ENCODE measurements around the gene MYPN. TPM values are rescaled to one million over a fixed set of nuclear protein-coding genes. Genes with fewer than 3 reads are reported as not detected.
A peak's percentile ranks its signal among the peaks of the same experiment; 100 is the strongest.
"Not testable (repeated sequence)": the region's sequence is repeated elsewhere in the genome, so short reads cannot be mapped to it uniquely, and the experiment has no call there.

The MYPN gene
- total RNA-seq: 1 to 10 TPM in 1 of 2 donors, under 1 TPM in 1; 0.23 to 2.5 TPM
- long read RNA-seq, donor 1: 0 reads
- long read RNA-seq, donor 2: 0 reads

DNA sequence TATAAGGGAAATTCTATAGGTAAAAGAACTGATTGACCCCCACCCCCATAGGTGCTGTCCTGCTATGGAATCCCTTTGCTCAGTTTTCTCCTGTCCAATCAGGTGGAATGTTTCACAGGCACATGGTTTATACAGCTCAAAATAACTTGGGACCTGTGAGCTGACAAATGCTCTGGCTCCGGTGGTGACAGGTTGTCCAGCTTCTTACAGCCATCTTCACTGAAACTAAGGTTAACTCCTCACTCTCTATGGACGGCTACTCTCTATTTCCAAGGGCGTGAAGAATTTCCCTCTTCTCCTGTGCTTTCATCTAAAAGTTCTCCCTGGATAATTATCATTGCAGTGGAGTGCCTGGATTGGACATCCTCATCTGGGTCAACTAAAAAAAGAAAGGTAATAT lies at the start of gene MYPN:
TSS of gene MYPN (plus strand) at position 158 of the 400 bp plus-strand sequence. CDS start 11,951 bp downstream, outside the sequence.
- intact Hi-C loops (cut with DNase I): no loop called here
- no peak for DNase-seq (ENCODE audit: low spot score)

GRCh38 chr10:68067029-68067428 lies 42.3 kb upstream of the MYPN start:
- no peak for DNase-seq (ENCODE audit: low spot score)
- intact Hi-C loops (cut with DNase I): no loop called here

- intact Hi-C loops (cut with DNase I): no loop called here
- DNase-seq (ENCODE audit: low spot score): no peak
These were observed 41.8 kb upstream of the MYPN start for GRCh38 chr10:68067508-68067907.

GRCh38 chr10:68073631-68074030 lies 35.7 kb upstream of the MYPN start:
- intact Hi-C loops (cut with DNase I): no loop called here
- no peak for DNase-seq (ENCODE audit: low spot score)

DNA sequence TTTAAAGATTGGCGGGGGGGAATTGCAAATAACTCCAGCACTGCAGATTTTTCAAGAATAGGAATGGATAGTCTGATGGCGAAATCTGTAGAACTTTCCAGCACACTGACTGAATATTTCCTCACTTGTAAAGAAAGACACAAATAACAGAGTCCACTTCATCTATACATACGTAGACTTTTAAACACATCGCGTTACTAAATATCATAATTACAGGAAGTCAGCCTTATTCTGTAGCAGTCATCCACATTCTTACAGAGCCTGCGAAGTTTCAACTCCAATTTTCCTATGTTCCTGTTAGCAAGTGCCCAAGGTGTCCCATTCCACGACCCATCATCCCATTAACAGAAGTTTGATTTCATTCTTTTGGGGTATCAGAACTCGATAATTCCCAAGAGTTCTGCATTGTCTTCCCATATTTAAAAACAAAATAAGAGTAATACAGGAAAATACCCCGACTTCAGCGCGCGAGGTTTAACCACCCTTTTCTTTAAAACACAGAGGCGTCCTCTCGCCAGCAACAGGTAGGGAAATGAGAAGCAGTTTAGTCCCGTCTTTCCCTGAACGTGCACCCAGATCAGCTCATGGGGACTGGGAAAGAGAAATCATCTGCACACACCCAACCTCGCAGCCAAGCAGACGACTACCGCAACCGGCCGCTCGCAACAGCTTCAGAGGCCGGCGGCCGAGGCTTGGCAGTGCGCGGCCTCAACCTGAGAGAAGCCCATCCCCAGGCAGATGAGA lies 35.1 kb upstream of the MYPN start:
- DNase-seq (ENCODE audit: low spot score): no peak
- intact Hi-C loops (cut with DNase I): no loop called here

DNA sequence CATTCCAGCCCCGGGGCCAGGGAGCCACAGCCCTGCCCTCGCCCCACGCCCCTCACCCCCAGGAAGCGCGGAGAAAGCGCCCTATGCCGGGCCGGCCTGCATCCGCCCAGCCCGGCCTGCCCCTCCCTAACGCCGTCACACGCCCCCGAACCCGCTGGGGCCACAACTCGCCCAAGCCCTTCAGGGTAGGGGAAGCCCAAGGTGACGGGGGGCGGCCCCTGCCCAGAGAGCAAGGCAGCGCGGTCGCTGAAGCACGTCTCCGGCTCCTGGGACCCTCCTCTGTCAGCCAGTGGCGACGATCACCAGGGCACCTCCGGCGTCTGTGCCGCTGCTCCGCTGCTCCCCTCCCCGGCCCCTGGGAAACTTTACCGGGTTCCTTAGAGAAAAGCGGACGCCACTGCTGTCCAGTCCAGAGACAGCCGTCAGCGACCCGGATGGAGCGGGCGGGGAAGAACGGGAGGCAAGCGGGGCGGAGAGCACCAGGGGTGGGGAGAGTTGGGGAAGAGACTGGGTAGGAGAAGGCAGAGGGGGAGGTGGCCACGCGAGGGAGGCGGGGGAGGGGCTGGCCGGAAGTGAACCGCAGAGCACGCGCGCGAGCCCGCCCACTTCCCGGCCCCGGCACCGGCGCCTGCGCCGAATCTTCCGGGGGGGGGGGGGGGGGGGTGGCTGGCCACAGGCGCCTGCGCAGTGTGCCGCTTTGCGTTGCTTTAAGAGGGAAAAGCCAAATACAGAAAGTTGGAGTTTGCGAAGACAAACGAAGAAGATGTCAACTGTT lies 34.3 kb upstream of the MYPN start, which contains the start of gene HERC4:
TSS of gene HERC4 (minus strand) at position 509 of the 775 bp plus-strand sequence. CDS start 2,175 bp downstream, outside the sequence.
- peak; percentile 98 for DNase-seq (ENCODE audit: low spot score)
- intact Hi-C loops (cut with DNase I): no loop called here

- intact Hi-C loops (cut with DNase I): no loop called here
- no peak for DNase-seq (ENCODE audit: low spot score)
These were observed 33.7 kb upstream of the MYPN start for GRCh38 chr10:68075550-68076004.

DNA sequence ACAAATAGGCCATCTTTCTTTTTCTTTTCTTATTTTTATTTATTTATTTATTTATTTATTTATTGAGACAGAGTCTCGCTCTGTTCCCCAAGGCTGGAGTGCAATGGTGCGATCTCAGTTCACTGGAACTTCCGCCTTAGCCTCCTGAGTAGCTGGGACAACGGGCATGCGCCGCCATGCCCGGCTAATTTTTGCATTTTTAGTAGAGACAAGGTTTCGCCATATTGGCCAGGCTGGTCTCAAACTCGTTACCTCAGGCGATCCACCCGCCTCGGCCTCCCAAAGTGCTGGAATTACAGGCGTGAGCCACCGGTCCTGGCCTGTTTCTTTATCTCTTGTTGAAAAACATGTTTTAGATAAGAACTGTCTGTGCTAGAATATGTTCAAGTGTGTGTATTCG lies 33.2 kb upstream of the MYPN start:
- DNase-seq (ENCODE audit: low spot score); intact Hi-C loops (cut with DNase I): not testable (repeated sequence)

DNA sequence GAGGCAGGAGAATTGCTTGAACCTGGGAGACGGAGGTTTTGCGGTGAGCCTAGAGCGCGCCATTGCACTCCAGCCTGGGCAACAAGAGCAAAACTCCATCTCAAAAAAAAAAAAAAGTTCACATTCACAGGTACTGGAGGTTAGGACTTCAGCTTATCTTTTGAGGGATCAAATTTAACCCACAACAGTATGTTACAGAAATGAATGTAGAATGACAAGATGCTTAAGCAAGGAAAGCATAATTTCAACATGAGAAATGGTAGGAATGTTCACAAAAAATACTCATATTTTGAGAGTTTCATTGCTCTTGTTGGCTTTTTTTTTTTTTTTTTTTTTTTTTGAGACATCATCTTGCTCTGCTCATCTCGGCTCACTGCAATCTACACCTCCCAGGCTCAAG lies 32.3 kb upstream of the MYPN start:
- intact Hi-C loops (cut with DNase I): no loop called here
- DNase-seq (ENCODE audit: low spot score): no peak

DNA sequence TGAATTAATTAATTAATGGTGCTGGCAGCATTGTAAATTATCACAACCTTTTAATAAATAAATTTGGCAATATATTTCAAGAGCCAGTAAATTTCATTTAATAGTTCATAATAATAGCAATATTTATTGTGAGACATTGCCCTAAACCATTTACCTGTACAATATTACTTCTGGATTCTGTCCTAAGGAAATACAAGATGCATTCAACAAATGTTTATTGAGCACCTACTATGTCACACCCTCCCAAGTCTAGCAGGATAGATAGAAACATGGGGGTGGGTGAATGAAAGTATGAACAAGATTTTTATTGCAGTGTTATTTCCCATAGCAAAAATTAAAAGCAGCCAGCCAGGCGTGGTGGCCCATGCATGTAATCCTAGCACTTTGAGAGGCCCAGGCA lies 29.9 kb upstream of the MYPN start:
- intact Hi-C loops (cut with DNase I): no loop called here

GRCh38 chr10:68080853-68081431 lies 28.3 kb upstream of the MYPN start:
- intact Hi-C loops (cut with DNase I): loop anchor here in 1 of 2 donors (10.0 kb wide), 1 partner anchor 84 kb away; no protein-coding TSS in a partner anchor

More for the DNA sequence above, 29.9 kb upstream of the MYPN start:
- DNase-seq (ENCODE audit: low spot score): no peak

DNA sequence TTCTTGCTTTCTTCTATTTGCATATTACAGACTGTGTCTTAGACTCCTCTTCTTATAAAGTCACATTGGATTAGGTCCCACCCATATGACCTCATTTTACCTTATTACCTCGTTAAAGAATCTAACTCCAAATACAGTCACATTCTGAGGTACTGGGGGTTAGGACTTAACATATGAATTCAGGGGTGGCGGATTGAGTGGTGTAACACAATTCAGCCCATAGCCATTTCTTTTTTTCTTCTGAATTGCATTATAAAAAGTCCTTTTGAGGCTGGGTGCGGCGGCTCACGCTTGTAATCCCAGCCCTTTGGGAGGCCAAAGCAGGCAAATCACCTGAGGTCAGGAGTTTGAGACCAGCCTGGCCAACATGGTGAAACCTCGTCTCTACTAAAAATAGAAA lies 27.4 kb upstream of the MYPN start:
- intact Hi-C loops (cut with DNase I): loop anchor here in 1 of 2 donors (10.0 kb wide), 1 partner anchor 83 kb away; no protein-coding TSS in a partner anchor
- DNase-seq (ENCODE audit: low spot score): no peak

More at GRCh38 chr10:68080853-68081431, 28.3 kb upstream of the MYPN start:
- no peak for DNase-seq (ENCODE audit: low spot score)

DNA sequence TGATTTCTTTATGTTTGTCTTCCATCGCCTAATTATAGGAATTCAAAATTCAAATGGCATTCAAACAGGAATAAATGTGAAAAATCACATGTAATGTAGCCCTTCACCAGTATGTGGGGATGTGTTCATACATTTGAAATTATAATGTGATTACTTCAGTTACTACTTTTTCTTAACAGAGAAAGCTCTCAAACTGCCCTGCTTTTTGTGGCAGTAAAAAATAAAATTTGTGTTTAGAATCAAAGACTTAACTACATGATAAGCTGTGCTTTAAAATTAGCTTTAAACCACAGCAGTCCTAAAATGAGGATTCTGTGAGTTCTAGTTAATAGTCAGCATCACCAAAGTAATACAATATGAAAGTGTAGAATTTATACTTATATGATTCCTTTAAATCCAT lies 26.4 kb upstream of the MYPN start:
- intact Hi-C loops (cut with DNase I): loop anchor here in 1 of 2 donors (10.0 kb wide), 1 partner anchor 82 kb away; no protein-coding TSS in a partner anchor

GRCh38 chr10:68083953-68084352 lies 25.3 kb upstream of the MYPN start:
- DNase-seq (ENCODE audit: low spot score): no peak
- intact Hi-C loops (cut with DNase I): loop anchor here (2.0 to 10.0 kb wide), 2 partner anchors 73 to 81 kb away; no protein-coding TSS in a partner anchor

More for the DNA sequence above, 26.4 kb upstream of the MYPN start:
- no peak for DNase-seq (ENCODE audit: low spot score)

GRCh38 chr10:68084469-68084868 lies 24.8 kb upstream of the MYPN start:
- intact Hi-C loops (cut with DNase I): loop anchor here (2.0 to 10.0 kb wide), 2 partner anchors 72 to 80 kb away; no protein-coding TSS in a partner anchor
- DNase-seq (ENCODE audit: low spot score): no peak

GRCh38 chr10:68086011-68086410 lies 23.3 kb upstream of the MYPN start:
- intact Hi-C loops (cut with DNase I): loop anchor here in 1 of 2 donors (10.0 kb wide), 1 partner anchor 79 kb away; no protein-coding TSS in a partner anchor
- no peak for DNase-seq (ENCODE audit: low spot score)

GRCh38 chr10:68086910-68087684 lies 22.2 kb upstream of the MYPN start:
- intact Hi-C loops (cut with DNase I): loop anchor here in 1 of 2 donors (10.0 kb wide), 1 partner anchor 78 kb away; no protein-coding TSS in a partner anchor
- DNase-seq (ENCODE audit: low spot score): no peak

- intact Hi-C loops (cut with DNase I): loop anchor here in 1 of 2 donors (10.0 kb wide), 1 partner anchor 77 kb away; no protein-coding TSS in a partner anchor
- DNase-seq (ENCODE audit: low spot score): no peak
These were observed 21.4 kb upstream of the MYPN start for GRCh38 chr10:68087685-68088401.

All from posterior vena cava (tissue), 2 donors.